Gastroesophageal sphincter (tissue), 4 donors: Measurements from ENCODE around the gene HTRA1. TPM values are rescaled to one million over a fixed set of nuclear protein-coding genes. Genes with fewer than 3 reads are reported as not detected.

ENCODE experiments used
- ATAC-seq: fragments of 150-250 bp; one replicate; pipeline ENCODE4 v1.9.1; 2016; ENCODE audit warnings: mild to moderate bottlenecking, moderate library complexity
- H3K27ac ChIP-seq, 4 donors: fragments of 200-600 bp; sonication (generic) in 3 of 4; 1 replicate in 3 of 4; 2 replicates in 1 of 4; pipeline ENCODE4 v1.5.1; 2016 to 2019
- H3K27me3 ChIP-seq: fragments of 200-600 bp; sonication (generic); one replicate; pipeline ENCODE4 v1.5.1; 2019
- H3K36me3 ChIP-seq, 2 donors: fragments of 200-600 bp; sonication (generic); one replicate each; pipeline ENCODE4 v1.5.1; 2019; ENCODE audit warnings: control low read depth in 1 of 2
- H3K4me1 ChIP-seq, 3 donors: fragments of 200-600 bp; sonication (generic); 1 replicate in 2 of 3; 2 replicates in 1 of 3; pipeline ENCODE4 v1.5.1; 2016 to 2019; ENCODE audit warnings: control low read depth in 2 of 3
- H3K4me3 ChIP-seq, 2 donors: fragments of 200-600 bp; sonication (generic); one replicate each; pipeline ENCODE4 v1.5.1; 2019; ENCODE audit warnings: mild to moderate bottlenecking in 1 of 2, moderate library complexity in 1 of 2
- H3K9me3 ChIP-seq, 3 donors: fragments of 200-600 bp; sonication (generic); one replicate each; pipeline ENCODE4 v1.5.1; 2017 to 2019; ENCODE audit warnings: control low read depth in 2 of 3
- CTCF ChIP-seq, 4 experiments: fragments of 200-600 bp in 2 of 4; fragments of 450-650 bp in 2 of 4; sonication (generic) in 1 of 4; IDR thresholded peaks; one replicate each; pipeline ENCODE4 v1.5.1; 2017 to 2019; ENCODE audit warnings: antibody characterized with exemption in 4 of 4, mild to moderate bottlenecking in 2 of 4, moderate library complexity in 2 of 4
- EP300 ChIP-seq: sonication (generic); formaldehyde crosslinking; IDR thresholded peaks from one replicate; pipeline ENCODE4 v1.6.1; 2017; ENCODE audit warnings: antibody characterized with exemption, mild to moderate bottlenecking
- POLR2A ChIP-seq, 2 donors: fragments of 450-650 bp; IDR thresholded peaks; one replicate each; pipeline ENCODE4 v1.6.1; 2017; ENCODE audit warnings: antibody characterized with exemption in 2 of 2, mild to moderate bottlenecking in 2 of 2, moderate library complexity in 1 of 2
- POLR2AphosphoS5 ChIP-seq: sonication (generic); formaldehyde crosslinking; IDR thresholded peaks from one replicate; pipeline ENCODE4 v1.6.1; 2017; ENCODE audit warnings: antibody characterized with exemption
- WGBS, 2 donors: methylation state at CpG; one replicate each; pipeline ENCODE4 v1.1.5; 2018; ENCODE audit warnings: low coverage in 1 of 2; 5-methylcytosine and 5-hydroxymethylcytosine counted together
- total RNA-seq, 4 donors: library from RNA; depleted of rRNA; stranded (reverse); fragments of >200 nt; gene quantifications; one replicate each; pipeline ENCODE4 v1.1.0, GENCODE V29; 2016

Gene HTRA1
- total RNA-seq, 4 donors from 2014 or later, result 107 to 137 (median 111) TPM

- Histone ChIP-seq H3K4me1 (peaks cover 0 to 60% (median 28%) of the 10 kb centered on the region in 3 donors), H3K36me3 (peaks cover 0 to 15% of the 10 kb centered on the region in 2 donors), H3K4me3 (no peak overlapping the region), H3K9me3 (no peaks in the 10 kb centered on the region), H3K27me3 (no peaks in the 10 kb centered on the region), H3K27ac (peak overlapping the region in 3 of 4 donors; percentile 68 to 75 (median 72))
- peak; percentile 69 for ATAC-seq
- 24 to 31% methylated on average over 5 of the region's 5 CpGs for WGBS, 2 donors
- TF ChIP-seq EP300 (no peak), POLR2AphosphoS5 (peak; percentile 59), POLR2A (IDR thresholded peaks at IDR 0.05) (no peak), CTCF (IDR thresholded peaks at IDR 0.05) (peak in 1 of 4 experiments; percentile 14)
Measured at GRCh38 chr10:122499491-122499941, 38.2 kb downstream of the HTRA1 start.

- no peaks in the 10 kb centered on the region for H3K27me3 ChIP-seq
- H3K27ac ChIP-seq, result peak overlapping the region in 3 of 4 donors; percentile 7 to 75 (median 68)
- H3K9me3 ChIP-seq, result no peaks in the 10 kb centered on the region
- peaks cover 0 to 9% of the 10 kb centered on the region in 2 donors for H3K36me3 ChIP-seq
- TF ChIP-seq CTCF (IDR thresholded peaks at IDR 0.05) (no peak), POLR2A (IDR thresholded peaks at IDR 0.05) (no peak), EP300 (no peak), POLR2AphosphoS5 (no peak)
- no peak overlapping the region for H3K4me3 ChIP-seq
- WGBS, 2 donors, result 84 to 93% methylated on average over 3 to 4 of the region's 5 CpGs
- ATAC-seq, result no peak
- peaks cover 0 to 60% (median 29%) of the 10 kb centered on the region in 3 donors for H3K4me1 ChIP-seq
Measured at GRCh38 chr10:122500194-122500593, 38.8 kb downstream of the HTRA1 start.

- Histone ChIP-seq H3K36me3 (peaks cover 0 to 9% of the 10 kb centered on the region in 2 donors), H3K27me3 (no peaks in the 10 kb centered on the region), H3K4me1 (peaks cover 0 to 60% (median 25%) of the 10 kb centered on the region in 3 donors), H3K27ac (peak overlapping the region in 3 of 4 donors; percentile 22 to 75 (median 68)), H3K4me3 (no peak overlapping the region), H3K9me3 (no peaks in the 10 kb centered on the region)
- TF ChIP-seq EP300, result no peak
- no peak for TF ChIP-seq POLR2A (IDR thresholded peaks at IDR 0.05)
- no peak for TF ChIP-seq POLR2AphosphoS5
- TF ChIP-seq CTCF (IDR thresholded peaks at IDR 0.05), result no peak
- ATAC-seq, result no peak
- WGBS, 2 donors, result 80% methylated on average over 2 of the region's 6 CpGs; no CpG with 5 or more reads in 1 of the 2 donors
Measured at GRCh38 chr10:122500726-122501125, 39.4 kb downstream of the HTRA1 start.

- Histone ChIP-seq H3K4me3 (no peak overlapping the region), H3K36me3 (peaks cover 0 to 19% of the 10 kb centered on the region in 2 donors), H3K4me1 (peaks cover 0 to 53% (median 24%) of the 10 kb centered on the region in 3 donors), H3K27me3 (no peaks in the 10 kb centered on the region), H3K27ac (peak overlapping the region in 1 of 4 donors; percentile 7), H3K9me3 (no peaks in the 10 kb centered on the region)
- 80 to 96% methylated on average over 1 to 5 of the region's 13 CpGs for WGBS, 2 donors
- no peak for ATAC-seq
- TF ChIP-seq EP300 (no peak), POLR2AphosphoS5 (no peak), POLR2A (IDR thresholded peaks at IDR 0.05) (no peak), CTCF (IDR thresholded peaks at IDR 0.05) (no peak)
Measured at GRCh38 chr10:122503012-122503411, 41.7 kb downstream of the HTRA1 start.
